ENCODE results near the gene OLA1. TPM values are rescaled to one million over a fixed set of nuclear protein-coding genes. Genes with fewer than 3 reads are reported as not detected.

Gene OLA1
- polyA plus RNA-seq, 1 donor (not counting 4 experiments of a cell fraction or from before 2014, with no cell fraction given): 217 TPM

GRCh38 chr2:174236429-174236828 is 11.9 kb downstream of the OLA1 start:
- H3K9me1 ChIP-seq (ENCODE audit: control insufficient read depth, extremely low read depth, insufficient read depth, low read length): peaks cover 3% of the 10 kb centered on the region
- H3K9me3 ChIP-seq (ENCODE audit: control insufficient read depth, low read depth, low read length): no peaks in the 10 kb centered on the region
- no peaks in the 10 kb centered on the region for H3K27me3 ChIP-seq (ENCODE audit: control insufficient read depth, extremely low read depth, insufficient read depth, low read length)
- H4K20me1 ChIP-seq (ENCODE audit: control insufficient read depth, extremely low read depth, insufficient read depth, low read length): peaks cover 5% of the 10 kb centered on the region
- H2AFZ ChIP-seq (ENCODE audit: control insufficient read depth, low read length): no peak overlapping the region
- H3K79me2 ChIP-seq (ENCODE audit: control insufficient read depth, insufficient read depth, low read length): peaks cover 95% of the 10 kb centered on the region
- H3K36me3 ChIP-seq (ENCODE audit: control insufficient read depth in 2 of 2, extremely low read depth in 1 of 2, insufficient read depth in 2 of 2, low read length in 2 of 2): peaks cover 2 to 4% of the 10 kb centered on the region in 2 experiments
- FAIRE-seq (no peak), DNase-seq (ENCODE audit: low read depth, low spot score) (no peak)
- no peak overlapping the region for H3K4me3 ChIP-seq (ENCODE audit: control insufficient read depth in 2 of 3, extremely low read depth in 1 of 3, insufficient read depth in 2 of 3, low read depth in 1 of 3, low read length in 3 of 3)
- H3K27ac ChIP-seq (ENCODE audit: control insufficient read depth, insufficient read depth, low read length): no peak overlapping the region
- dilution Hi-C loops (cut with MboI; ENCODE audit: extremely low pct_ligation_motif_present, low sequenced_read_pairs): no loop called here
- no peak overlapping the region for H3K4me2 ChIP-seq (ENCODE audit: control insufficient read depth, extremely low read depth, insufficient read depth, low read depth, low read length)
- H3K4me1 ChIP-seq (ENCODE audit: control insufficient read depth, extremely low read depth, insufficient read depth, low read length): peaks cover 14% of the 10 kb centered on the region
- no peak for TF ChIP-seq EZH2 (IDR thresholded peaks at IDR 0.05; ENCODE audit: low read length)
- TF ChIP-seq, protein P1, sequence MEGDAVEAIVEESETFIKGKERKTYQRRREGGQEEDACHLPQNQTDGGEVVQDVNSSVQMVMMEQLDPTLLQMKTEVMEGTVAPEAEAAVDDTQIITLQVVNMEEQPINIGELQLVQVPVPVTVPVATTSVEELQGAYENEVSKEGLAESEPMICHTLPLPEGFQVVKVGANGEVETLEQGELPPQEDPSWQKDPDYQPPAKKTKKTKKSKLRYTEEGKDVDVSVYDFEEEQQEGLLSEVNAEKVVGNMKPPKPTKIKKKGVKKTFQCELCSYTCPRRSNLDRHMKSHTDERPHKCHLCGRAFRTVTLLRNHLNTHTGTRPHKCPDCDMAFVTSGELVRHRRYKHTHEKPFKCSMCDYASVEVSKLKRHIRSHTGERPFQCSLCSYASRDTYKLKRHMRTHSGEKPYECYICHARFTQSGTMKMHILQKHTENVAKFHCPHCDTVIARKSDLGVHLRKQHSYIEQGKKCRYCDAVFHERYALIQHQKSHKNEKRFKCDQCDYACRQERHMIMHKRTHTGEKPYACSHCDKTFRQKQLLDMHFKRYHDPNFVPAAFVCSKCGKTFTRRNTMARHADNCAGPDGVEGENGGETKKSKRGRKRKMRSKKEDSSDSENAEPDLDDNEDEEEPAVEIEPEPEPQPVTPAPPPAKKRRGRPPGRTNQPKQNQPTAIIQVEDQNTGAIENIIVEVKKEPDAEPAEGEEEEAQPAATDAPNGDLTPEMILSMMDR (optimal IDR thresholded peaks at IDR 0.05 in 1 of 3, IDR thresholded peaks at IDR 0.05 in 1 of 3, conservative IDR thresholded peaks at IDR 0.05 in 1 of 3; ENCODE audit: extremely low read depth in 1 of 3, insufficient read depth in 2 of 3, low read length in 3 of 3): no peak
- no peak overlapping the region for H3K9ac ChIP-seq (ENCODE audit: control insufficient read depth, extremely low read depth, insufficient read depth, low read length)

DNA sequence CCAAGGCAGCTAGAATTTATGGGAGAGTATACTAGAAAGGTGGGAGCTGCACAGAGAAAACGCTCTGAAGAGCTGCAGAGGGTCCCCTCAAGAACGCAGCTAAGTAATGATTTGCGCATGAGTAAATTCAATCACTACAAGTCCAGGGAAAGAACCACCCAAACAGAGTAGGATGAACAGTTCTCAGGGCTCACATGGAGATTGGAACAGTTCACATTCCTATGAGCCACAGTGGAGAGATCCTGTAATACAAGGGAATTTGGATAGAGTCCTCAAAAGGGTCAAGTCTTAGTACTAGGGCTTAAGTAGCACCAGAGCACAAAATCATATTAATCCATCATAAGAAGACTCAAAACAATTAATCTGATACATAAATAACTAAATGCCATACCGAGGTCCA is 12.7 kb downstream of the OLA1 start:
- Histone ChIP-seq H3K9ac (ENCODE audit: control insufficient read depth, extremely low read depth, insufficient read depth, low read length) (no peak overlapping the region), H3K4me1 (ENCODE audit: control insufficient read depth, extremely low read depth, insufficient read depth, low read length) (peaks cover 14% of the 10 kb centered on the region), H3K27ac (ENCODE audit: control insufficient read depth, insufficient read depth, low read length) (no peak overlapping the region), H3K4me2 (ENCODE audit: control insufficient read depth, extremely low read depth, insufficient read depth, low read depth, low read length) (no peak overlapping the region), H3K4me3 (ENCODE audit: control insufficient read depth in 2 of 3, extremely low read depth in 1 of 3, insufficient read depth in 2 of 3, low read depth in 1 of 3, low read length in 3 of 3) (no peak overlapping the region), H3K36me3 (ENCODE audit: control insufficient read depth in 2 of 2, extremely low read depth in 1 of 2, insufficient read depth in 2 of 2, low read length in 2 of 2) (peaks cover 1 to 2% of the 10 kb centered on the region in 2 experiments), H4K20me1 (ENCODE audit: control insufficient read depth, extremely low read depth, insufficient read depth, low read length) (peaks cover 8% of the 10 kb centered on the region), H2AFZ (ENCODE audit: control insufficient read depth, low read length) (no peak overlapping the region), H3K27me3 (ENCODE audit: control insufficient read depth, extremely low read depth, insufficient read depth, low read length) (no peaks in the 10 kb centered on the region), H3K79me2 (ENCODE audit: control insufficient read depth, insufficient read depth, low read length) (peaks cover 95% of the 10 kb centered on the region), H3K9me1 (ENCODE audit: control insufficient read depth, extremely low read depth, insufficient read depth, low read length) (peaks cover 3% of the 10 kb centered on the region), H3K9me3 (ENCODE audit: control insufficient read depth, low read depth, low read length) (no peaks in the 10 kb centered on the region)
- FAIRE-seq (no peak), DNase-seq (ENCODE audit: low read depth, low spot score) (no peak)
- dilution Hi-C loops (cut with MboI; ENCODE audit: extremely low pct_ligation_motif_present, low sequenced_read_pairs): no loop called here
- TF ChIP-seq, protein P1 (optimal IDR thresholded peaks at IDR 0.05 in 1 of 3, IDR thresholded peaks at IDR 0.05 in 1 of 3, conservative IDR thresholded peaks at IDR 0.05 in 1 of 3; ENCODE audit: extremely low read depth in 1 of 3, insufficient read depth in 2 of 3, low read length in 3 of 3): no peak
- no peak for TF ChIP-seq EZH2 (IDR thresholded peaks at IDR 0.05; ENCODE audit: low read length)

All from keratinocyte (primary cell).